ENCODE measurements around the gene RRP8. TPM values are rescaled to one million over a fixed set of nuclear protein-coding genes. Genes with fewer than 3 reads are reported as not detected.
A peak's percentile ranks its signal among the peaks of the same experiment; 100 is the strongest.

Gene RRP8
- total and polyA plus RNA-seq, 2 donors (not counting 1 experiment from before 2014, with no cell fraction given), result 8.6 to 29.4 TPM

GRCh38 chr11:6608011-6608410, 4.6 kb upstream of the RRP8 start:
- ChIA-PET CTCF (interaction anchor here (1.8 to 7.0 kb wide), 2 partner anchors 10 to 76 kb away, joined by 8 to 52 read pairs; partner anchors contain the start of gene MRPL17), POLR2A (interaction anchor here (0.9 to 1.4 kb wide), 2 partner anchors 13 to 19 kb away, joined by 4 to 6 read pairs; no protein-coding TSS in a partner anchor)
- Histone ChIP-seq H3K9me3 (ENCODE audit: control extremely low read depth in 1 of 3, control insufficient read depth in 2 of 3, insufficient read depth in 1 of 3, low read length in 2 of 3) (no peaks in the 10 kb centered on the region), H3K4me1 (ENCODE audit: control insufficient read depth in 2 of 2, insufficient read depth in 2 of 2, low read length in 2 of 2) (peaks cover 48 to 58% of the 10 kb centered on the region in 2 donors), H3K4me3 (ENCODE audit: control extremely low read depth in 1 of 5, extremely low read depth in 1 of 5, insufficient read depth in 1 of 5, low read depth in 2 of 5, low read length in 4 of 5) (no peak overlapping the region), H3K4me2 (replicated peaks; ENCODE audit: low read depth, low read length, poor library complexity, severe bottlenecking) (peak overlapping the region; percentile 94), H3K36me3 (replicated peaks in 1 of 2; ENCODE audit: control extremely low read depth in 1 of 2, control insufficient read depth in 1 of 2, extremely low read depth in 1 of 2, insufficient read depth in 2 of 2, low read length in 1 of 2) (peaks cover 2 to 41% of the 10 kb centered on the region in 2 experiments), H3K27me3 (replicated peaks in 1 of 4; ENCODE audit: control extremely low read depth in 1 of 4, control insufficient read depth in 3 of 4, insufficient read depth in 4 of 4, low read length in 3 of 4) (no peaks in the 10 kb centered on the region), H2AFZ (ENCODE audit: insufficient read depth, low read depth, low read length, poor library complexity, severe bottlenecking) (no peak overlapping the region), H3K27ac (ENCODE audit: low read length in 2 of 2) (peak overlapping the region; percentile 44 to 67), H3K9ac (ENCODE audit: low read length) (no peak overlapping the region), H4K20me1 (ENCODE audit: control insufficient read depth, insufficient read depth, low read length, poor library complexity, severe bottlenecking) (peaks cover 9% of the 10 kb centered on the region), H3K79me2 (ENCODE audit: control insufficient read depth, insufficient read depth, low read length) (peaks cover 66% of the 10 kb centered on the region)
- no peaks in the 10 kb centered on the region for H3K27me3 Mint-ChIP-seq
- TF ChIP-seq, protein P1, sequence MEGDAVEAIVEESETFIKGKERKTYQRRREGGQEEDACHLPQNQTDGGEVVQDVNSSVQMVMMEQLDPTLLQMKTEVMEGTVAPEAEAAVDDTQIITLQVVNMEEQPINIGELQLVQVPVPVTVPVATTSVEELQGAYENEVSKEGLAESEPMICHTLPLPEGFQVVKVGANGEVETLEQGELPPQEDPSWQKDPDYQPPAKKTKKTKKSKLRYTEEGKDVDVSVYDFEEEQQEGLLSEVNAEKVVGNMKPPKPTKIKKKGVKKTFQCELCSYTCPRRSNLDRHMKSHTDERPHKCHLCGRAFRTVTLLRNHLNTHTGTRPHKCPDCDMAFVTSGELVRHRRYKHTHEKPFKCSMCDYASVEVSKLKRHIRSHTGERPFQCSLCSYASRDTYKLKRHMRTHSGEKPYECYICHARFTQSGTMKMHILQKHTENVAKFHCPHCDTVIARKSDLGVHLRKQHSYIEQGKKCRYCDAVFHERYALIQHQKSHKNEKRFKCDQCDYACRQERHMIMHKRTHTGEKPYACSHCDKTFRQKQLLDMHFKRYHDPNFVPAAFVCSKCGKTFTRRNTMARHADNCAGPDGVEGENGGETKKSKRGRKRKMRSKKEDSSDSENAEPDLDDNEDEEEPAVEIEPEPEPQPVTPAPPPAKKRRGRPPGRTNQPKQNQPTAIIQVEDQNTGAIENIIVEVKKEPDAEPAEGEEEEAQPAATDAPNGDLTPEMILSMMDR (IDR thresholded peaks at IDR 0.05), result no peak
- no peak for TF ChIP-seq EZH2 (IDR thresholded peaks at IDR 0.05; ENCODE audit: borderline replicate concordance, insufficient read depth, low read depth, low read length, poor library complexity, severe bottlenecking)
- peaks cover 40% of the 10 kb centered on the region for H3K4me1 Mint-ChIP-seq
- intact Hi-C loops (cut with micrococcal nuclease), result no loop called here
- peak overlapping the region; percentile 62 for H3K27ac Mint-ChIP-seq
- H3K4me3 Mint-ChIP-seq, result peak overlapping the region; percentile 21
- no peaks in the 10 kb centered on the region for H3K9me3 Mint-ChIP-seq (ENCODE audit: insufficient read depth)
- no peak for ATAC-seq (ENCODE audit: low read depth)
- WGBS (ENCODE audit: insufficient coverage), result 98% methylated on average over 4 of the region's 9 CpGs
- DNase-seq, result no peak

- H3K27me3 Mint-ChIP-seq, result no peaks in the 10 kb centered on the region
- Histone ChIP-seq H3K36me3 (replicated peaks in 1 of 2; ENCODE audit: control extremely low read depth in 1 of 2, control insufficient read depth in 1 of 2, extremely low read depth in 1 of 2, insufficient read depth in 2 of 2, low read length in 1 of 2) (peaks cover 2 to 41% of the 10 kb centered on the region in 2 experiments), H3K79me2 (ENCODE audit: control insufficient read depth, insufficient read depth, low read length) (peaks cover 74% of the 10 kb centered on the region), H3K4me1 (ENCODE audit: control insufficient read depth in 2 of 2, insufficient read depth in 2 of 2, low read length in 2 of 2) (peaks cover 50 to 59% of the 10 kb centered on the region in 2 donors), H3K4me3 (ENCODE audit: control extremely low read depth in 1 of 5, extremely low read depth in 1 of 5, insufficient read depth in 1 of 5, low read depth in 2 of 5, low read length in 4 of 5) (no peak overlapping the region), H3K9ac (ENCODE audit: low read length) (peak overlapping the region; percentile 10), H4K20me1 (ENCODE audit: control insufficient read depth, insufficient read depth, low read length, poor library complexity, severe bottlenecking) (peaks cover 16% of the 10 kb centered on the region), H3K27me3 (replicated peaks in 1 of 4; ENCODE audit: control extremely low read depth in 1 of 4, control insufficient read depth in 3 of 4, insufficient read depth in 4 of 4, low read length in 3 of 4) (no peaks in the 10 kb centered on the region), H3K27ac (ENCODE audit: low read length in 2 of 2) (peak overlapping the region; percentile 44 to 78), H2AFZ (ENCODE audit: insufficient read depth, low read depth, low read length, poor library complexity, severe bottlenecking) (no peak overlapping the region), H3K9me3 (ENCODE audit: control extremely low read depth in 1 of 3, control insufficient read depth in 2 of 3, insufficient read depth in 1 of 3, low read length in 2 of 3) (no peaks in the 10 kb centered on the region), H3K4me2 (replicated peaks; ENCODE audit: low read depth, low read length, poor library complexity, severe bottlenecking) (peak overlapping the region; percentile 94)
- no peak for ATAC-seq (ENCODE audit: low read depth)
- ChIA-PET CTCF (interaction anchor here (1.8 to 7.0 kb wide), 2 partner anchors 11 to 77 kb away, joined by 8 to 52 read pairs; partner anchors contain the start of gene MRPL17), POLR2A (interaction anchor here (0.9 to 4.6 kb wide), 4 partner anchors 11 to 76 kb away, joined by 3 to 38 read pairs (median 5); partner anchors contain the start of genes MRPL17 and TPP1)
- peak overlapping the region; percentile 81 for H3K27ac Mint-ChIP-seq
- intact Hi-C loops (cut with micrococcal nuclease), result no loop called here
- H3K9me3 Mint-ChIP-seq (ENCODE audit: insufficient read depth), result no peaks in the 10 kb centered on the region
- peak overlapping the region; percentile 50 for H3K4me3 Mint-ChIP-seq
- no peak for DNase-seq
- TF ChIP-seq EZH2 (IDR thresholded peaks at IDR 0.05; ENCODE audit: borderline replicate concordance, insufficient read depth, low read depth, low read length, poor library complexity, severe bottlenecking), result no peak
- TF ChIP-seq, protein P1 (IDR thresholded peaks at IDR 0.05), result no peak
- H3K4me1 Mint-ChIP-seq, result peaks cover 40% of the 10 kb centered on the region
These were observed 3.9 kb upstream of the RRP8 start for GRCh38 chr11:6607190-6607795.

Data from B cell (primary cell).